NCI-H526 (cell line): ENCODE measurements around the gene OTOP3.

Source experiments
- DNase-seq, 2 experiments: peaks; one replicate each; lab custom pipeline; 2025; lab: John Stamatoyannopoulos, UW

OTOP3 gene

GRCh38 chr17:74939534-74939933, 3.8 kb downstream of the OTOP3 start:
- DNase-seq: no peak

- no peak for DNase-seq
Observed at GRCh38 chr17:74941128-74941725, 5.5 kb downstream of the OTOP3 start.

- DNase-seq: peak in 1 of 2 experiments; percentile 47
Observed at GRCh38 chr17:74943808-74944522, 8.3 kb downstream of the OTOP3 start.

- no peak for DNase-seq
Observed at GRCh38 chr17:74945543-74945942, 9.8 kb downstream of the OTOP3 start.

- DNase-seq: no peak
Observed at GRCh38 chr17:74946641-74947040, 10.9 kb downstream of the OTOP3 start.

DNA sequence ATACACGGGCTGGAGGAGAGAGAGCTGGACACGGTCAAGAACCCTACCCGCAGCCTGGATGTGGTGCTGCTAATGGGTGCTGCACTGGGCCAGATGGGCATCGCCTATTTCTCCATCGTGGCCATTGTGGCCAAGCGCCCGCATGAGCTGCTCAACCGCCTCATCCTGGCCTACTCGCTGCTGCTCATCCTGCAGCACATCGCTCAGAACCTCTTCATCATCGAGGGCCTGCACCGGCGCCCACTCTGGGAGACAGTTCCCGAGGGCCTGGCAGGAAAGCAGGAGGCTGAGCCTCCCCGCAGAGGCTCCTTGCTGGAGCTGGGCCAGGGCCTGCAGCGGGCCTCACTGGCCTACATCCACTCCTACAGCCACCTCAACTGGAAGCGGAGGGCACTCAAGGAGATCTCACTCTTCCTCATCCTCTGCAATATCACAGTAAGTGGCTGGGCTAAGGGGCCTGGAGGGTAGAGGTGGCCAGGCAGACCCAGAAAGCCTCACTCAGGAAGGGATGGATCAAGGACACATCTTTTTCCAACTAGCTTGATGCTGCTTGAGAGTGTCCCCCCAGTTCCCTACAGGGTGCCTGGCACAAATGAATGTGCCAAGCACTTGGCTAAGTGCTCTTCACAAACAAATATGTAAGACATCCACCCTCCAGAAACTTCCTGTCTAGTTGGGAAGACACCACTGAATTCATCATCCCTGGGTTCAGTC, 11.5 kb downstream of the OTOP3 start:
- no peak for DNase-seq

DNA sequence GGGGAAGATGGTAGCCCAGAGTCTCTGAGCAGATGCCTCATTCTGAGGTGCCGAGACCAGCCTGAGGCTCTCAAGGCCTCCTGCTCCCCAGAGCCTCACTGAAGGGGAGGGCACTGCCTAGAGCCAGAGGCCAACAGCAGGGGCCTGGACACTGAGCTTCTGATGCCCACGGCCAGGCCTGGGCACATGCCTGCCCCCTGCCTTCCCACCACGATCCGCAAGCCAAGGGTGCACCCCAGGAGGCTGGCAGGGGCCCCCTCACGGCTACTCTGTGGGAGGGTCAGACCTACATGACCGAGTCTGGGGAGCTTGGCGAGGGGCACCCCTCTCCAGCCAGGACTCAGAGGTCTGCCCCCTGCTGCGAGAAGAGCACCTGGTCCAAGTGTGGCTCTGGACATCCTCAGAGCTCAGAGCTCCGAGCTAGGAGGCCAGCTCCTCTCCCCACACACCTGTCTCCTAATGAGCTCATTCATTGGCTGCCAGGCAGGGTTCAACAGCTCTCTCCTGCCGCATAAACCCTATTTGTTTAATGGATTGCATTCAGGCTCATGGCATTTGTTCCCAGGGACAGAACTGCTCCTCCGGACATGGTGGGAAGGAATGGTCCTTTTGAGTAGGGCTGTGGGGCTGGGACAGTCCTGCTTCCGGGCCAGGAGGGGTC, 13.9 kb downstream of the OTOP3 start:
- DNase-seq: peak in 1 of 2 experiments; percentile 74

DNA sequence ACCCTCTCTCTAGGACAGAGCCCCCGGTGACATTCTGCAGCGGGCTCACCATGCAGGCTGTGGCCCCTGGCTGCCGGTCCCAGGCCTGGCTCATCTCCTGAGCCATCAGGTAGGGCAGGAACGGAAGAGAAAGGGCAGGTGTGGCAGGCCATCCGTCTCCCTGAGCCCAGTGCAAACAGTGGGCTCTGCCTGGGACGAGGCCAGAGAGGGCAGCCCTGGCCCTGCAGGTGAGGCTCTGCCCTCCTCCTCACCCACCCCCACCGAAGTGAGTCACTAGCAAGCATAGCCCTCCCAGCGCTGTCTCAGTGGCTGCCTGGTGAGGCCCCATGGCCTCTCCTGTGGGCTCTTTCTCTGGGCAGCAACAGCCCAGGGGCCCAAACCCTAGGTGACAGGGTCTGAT, 14.5 kb downstream of the OTOP3 start:
- DNase-seq: peak in 1 of 2 experiments; percentile 58

GRCh38 chr17:74951065-74951464, 15.4 kb downstream of the OTOP3 start:
- no peak for DNase-seq

- no peak for DNase-seq
Observed at GRCh38 chr17:74951680-74952421, 16.2 kb downstream of the OTOP3 start.

- DNase-seq: no peak
Observed at GRCh38 chr17:74952431-74953133, 16.9 kb downstream of the OTOP3 start.

- DNase-seq: no peak
Observed at GRCh38 chr17:74953134-74953687, 17.5 kb downstream of the OTOP3 start.

- no peak for DNase-seq
Observed at GRCh38 chr17:74954115-74954514, 18.4 kb downstream of the OTOP3 start.

DNA sequence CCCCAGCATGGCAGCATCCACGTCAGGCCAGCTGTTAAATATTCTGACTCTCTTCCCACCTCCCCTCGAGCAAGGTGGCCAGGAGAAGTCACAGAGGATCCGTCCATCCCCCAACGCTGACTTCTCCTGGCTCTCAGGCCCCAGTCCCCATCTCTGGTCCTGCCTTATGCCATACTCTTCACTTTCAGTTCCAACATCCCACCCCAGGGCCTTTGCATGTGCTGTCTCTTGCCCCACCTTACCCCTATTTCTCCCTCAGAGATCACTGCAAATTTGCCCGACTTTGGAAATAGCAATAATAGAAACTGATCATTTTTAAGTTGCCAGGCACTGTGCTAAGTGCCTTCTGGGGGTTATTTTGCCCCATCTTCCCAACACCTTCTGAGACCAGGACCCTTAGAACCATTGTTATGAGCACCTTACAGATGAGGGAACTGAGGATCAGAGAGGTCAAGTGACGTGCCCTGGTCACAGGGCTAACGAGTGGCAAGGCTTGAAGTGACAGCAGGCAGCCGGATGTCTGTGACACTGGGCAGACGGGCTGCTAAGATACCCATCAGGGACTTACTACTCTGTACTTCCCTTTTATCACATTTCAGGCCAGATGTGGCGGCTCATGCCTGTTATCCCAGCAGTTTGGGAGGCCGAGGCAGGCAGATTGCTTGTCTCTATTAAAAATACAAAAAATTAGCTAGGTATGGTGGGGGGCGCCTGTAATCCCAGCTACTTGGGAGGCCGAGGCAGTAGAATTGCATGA, 19.1 kb downstream of the OTOP3 start:
- no peak for DNase-seq

DNA sequence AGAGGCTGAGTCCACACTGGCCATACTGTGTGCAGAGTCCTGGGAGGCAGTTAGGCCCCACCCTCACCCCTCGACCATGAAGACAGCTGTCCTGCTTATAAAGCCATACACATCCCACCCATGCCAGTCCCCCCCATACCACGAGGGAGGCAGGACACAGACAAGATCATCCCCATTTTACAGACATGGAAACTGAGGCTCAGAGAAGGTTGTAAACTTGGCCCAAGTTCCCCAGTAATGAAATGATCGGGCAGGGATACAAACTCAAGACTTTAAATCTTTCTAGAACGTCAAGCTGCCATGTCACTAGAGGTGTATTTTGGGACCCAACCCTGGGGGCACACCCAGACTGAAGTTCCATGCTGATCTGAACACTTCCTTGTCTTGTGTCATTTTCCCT, 20.4 kb downstream of the OTOP3 start:
- DNase-seq: no peak

GRCh38 chr17:74957935-74958740, 22.4 kb downstream of the OTOP3 start:
- peak in 1 of 2 experiments; percentile 76 for DNase-seq

DNA sequence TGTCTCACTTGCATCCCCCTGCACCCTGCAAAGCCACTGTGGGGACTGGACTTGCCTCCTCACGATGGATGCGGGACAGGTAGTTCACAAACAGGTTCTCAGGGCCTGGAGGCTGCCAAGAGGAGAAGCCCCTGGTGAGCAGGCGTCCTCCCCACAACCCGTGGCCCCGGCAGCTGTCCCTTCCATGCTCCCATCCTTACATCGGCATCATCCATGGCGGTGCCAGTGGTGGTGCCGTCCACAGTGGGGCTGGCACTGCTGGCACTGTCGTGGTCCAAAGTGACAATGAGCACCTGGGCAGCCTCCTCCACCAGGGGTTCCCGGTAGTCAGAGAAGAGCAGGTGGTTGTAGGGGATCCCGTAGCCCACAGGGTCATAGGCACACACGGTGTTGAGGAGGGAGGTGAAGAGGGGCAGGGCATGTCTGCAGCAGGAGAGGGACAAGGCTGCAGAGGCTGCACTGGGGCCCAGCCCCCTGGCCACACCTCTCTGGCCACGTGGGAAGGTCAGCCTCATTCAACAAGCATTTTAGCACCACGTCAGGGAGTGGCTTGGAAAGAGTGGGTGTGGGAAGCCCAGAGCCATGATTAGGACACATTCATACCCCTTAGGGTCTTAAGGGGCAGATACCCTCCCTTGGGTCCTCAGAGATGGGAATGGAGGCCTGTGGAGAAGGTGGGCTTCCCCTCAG, 24.3 kb downstream of the OTOP3 start:
- no peak for DNase-seq

DNA sequence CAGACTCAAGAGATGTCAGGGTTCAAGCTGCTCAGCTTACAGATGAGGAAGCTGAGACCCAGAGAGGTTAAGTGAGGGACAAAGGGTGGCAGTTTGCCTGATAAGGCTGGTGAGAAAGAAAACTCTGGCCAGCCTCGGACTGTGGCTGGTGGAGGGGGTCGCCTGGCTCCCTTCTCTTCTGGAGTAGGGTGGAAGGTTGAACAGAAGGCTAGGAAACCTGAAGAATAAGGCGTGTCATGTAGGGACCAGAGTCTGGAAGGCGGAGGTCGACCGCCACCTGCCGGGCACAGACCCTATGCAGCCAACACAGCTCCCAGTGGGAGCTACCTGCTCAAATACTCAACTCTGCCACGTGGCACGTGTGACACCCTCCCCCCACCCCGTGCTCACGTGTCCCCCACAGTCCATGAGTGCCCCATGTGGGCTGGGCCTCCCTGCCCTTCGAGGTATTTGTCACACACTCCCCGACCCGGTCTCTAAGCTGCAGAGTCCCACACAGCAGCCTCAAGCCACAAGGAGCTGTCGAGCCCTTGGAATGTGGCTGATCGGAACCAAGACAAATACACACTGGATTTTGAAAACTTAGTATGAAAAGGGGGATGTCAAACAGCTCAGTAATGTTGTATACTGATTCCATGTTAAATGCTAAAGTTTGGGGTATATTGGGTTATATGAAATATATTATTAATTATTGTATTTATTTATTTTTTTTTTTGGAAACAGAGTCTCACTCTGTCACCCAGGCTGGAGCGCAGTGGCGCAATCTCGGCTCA, 25.1 kb downstream of the OTOP3 start:
- peak; percentile 79 to 89 for DNase-seq
